ENCODE results near the gene CPNE6.
"Not testable (repeated sequence)": the region's sequence is repeated elsewhere in the genome, so short reads cannot be mapped to it uniquely, and the experiment has no call there.

The CPNE6 gene

DNA sequence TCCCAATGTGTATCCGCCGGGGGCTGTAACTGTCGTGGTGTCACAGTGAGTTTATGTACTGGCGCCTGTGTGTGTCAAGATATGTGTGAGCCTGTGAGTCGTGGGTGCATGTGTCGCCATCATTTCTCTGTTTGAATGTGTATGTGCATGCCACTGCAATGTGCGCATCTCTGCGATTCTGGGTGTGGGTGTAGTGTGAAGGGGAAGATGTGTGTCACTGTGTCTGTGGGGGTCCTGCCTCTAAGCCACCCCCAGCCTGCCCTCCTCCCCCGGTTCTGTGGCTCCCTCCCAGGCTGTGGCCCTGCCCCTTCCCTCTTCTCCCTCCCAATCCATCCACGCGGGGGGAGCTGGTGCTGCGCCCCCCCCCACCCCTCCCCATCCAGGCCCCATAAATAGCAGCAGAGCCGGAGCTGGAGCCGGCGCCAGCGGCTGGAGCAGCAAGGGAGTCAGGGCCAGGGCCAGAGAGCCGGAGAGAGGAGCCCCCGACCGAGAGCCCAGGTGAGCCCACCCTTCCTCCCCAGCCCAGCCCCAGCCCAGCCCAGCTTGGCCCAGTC, at the start of gene CPNE6:
TSS of gene CPNE6 (plus strand) at position 419 of the 554 bp plus-strand sequence. CDS start 1,375 bp downstream, outside the sequence.
- peak; percentile 73 for DNase-seq

DNA sequence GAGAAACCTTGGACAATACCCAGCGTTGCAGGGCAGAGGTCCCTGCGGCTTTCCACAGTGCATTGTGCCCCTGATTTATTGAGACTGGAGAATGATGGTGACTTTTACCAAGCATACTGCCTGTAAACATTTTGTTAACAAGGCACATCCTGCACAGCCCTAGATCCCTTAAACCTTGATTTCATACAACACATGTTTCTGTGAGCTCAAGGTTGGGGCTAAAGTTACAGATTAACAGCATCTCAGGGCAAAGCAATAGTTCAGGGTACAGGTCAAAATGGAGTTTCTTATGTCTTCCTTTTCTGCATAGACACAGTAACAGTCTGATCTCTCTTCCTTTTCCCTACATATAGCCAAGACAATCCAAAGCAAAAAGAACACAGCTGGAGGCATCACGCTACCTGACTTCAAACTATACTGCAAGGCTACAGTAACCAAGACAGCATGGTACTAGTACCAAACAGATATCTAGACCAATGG, 46.4 kb upstream of the CPNE6 start:
- DNase-seq, result not testable (repeated sequence)

DNA sequence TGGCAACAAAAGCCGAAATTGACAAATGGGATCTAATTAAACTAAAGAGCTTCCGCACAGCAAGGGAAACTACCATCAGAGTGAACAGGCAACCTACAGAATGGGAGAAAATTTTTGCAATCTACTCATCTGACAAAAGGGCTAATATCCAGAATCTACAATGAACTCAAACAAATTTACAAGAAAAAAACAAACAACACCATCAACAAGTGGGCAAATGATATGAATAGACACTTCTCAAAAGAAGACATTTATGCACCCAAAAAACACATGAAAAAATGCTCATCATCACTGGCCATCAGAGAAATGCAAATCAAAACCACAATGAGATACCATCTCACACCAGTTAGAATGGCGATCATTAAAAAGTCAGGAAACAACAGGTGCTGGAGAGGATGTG, 41.7 kb upstream of the CPNE6 start:
- DNase-seq, result not testable (repeated sequence)

DNA sequence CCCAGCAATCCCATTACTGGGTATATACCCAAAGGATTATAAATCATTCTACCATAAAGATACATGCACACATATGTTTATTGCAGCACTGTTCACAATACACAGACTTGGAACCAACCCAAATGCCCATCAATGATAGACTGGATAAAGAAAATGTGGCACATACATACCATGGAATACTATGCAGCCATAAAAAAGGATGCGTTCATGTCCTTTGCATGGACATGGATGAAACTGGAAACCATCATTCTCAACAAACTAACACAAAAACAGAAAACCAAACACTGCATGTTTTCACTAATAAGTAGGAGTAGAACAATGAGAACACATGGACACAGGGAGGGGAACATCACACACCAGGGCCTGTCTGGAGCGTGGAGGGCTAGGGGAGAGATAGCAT, 40.0 kb upstream of the CPNE6 start:
- not testable (repeated sequence) for DNase-seq

DNA sequence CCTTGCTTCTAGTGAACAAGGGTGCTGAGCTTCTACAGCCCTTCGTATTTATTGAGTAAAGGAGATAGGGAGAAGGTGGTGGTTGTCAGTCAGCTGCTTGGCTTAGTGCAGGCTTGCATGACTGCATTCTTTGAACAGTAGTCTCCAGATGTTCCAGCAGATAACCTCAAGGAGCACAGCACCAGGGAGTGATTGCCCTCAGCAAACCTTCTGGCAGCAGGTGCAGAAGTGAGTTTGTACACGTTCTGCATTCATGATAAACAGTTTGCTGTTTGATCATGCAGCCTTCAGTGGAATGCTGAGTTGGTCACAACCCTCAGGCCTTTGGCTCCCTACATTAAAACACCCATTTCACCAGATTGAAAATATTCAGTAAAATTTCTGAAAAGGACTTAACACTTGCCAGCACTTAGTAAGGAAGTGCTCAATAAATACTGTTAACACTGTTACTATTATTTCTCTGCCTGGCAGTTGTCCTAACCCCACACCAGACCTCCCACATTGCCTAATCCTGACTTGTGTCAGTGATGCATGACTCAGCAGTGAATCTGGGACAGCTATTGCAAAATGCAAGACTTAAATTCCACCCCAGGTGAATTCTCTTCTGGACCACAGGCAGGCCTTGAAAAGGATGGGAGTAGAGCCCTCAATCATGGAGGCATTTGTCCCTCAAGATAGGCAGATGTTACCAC, 38.5 kb upstream of the CPNE6 start:
- DNase-seq, result no peak

DNA sequence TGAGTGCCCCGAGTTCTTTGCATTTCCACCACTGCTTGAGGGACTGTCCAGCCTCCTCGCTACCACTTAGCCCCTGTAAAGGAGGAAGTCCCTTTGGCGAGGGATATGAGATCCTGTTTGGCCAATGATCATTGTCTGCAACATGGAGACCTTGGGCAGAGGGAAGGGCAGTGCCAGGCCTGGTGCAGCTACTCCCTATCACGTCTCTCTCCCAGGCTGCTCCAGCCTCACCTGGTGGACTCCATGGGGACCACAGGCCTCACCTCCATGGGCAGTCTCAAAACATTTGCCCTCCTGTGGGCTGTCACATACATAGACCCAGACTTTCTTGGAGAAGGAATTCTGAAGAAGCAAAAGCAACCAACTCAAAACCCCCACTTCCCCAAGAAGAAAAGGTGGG, 35.6 kb upstream of the CPNE6 start:
- DNase-seq, result not testable (repeated sequence)

DNA sequence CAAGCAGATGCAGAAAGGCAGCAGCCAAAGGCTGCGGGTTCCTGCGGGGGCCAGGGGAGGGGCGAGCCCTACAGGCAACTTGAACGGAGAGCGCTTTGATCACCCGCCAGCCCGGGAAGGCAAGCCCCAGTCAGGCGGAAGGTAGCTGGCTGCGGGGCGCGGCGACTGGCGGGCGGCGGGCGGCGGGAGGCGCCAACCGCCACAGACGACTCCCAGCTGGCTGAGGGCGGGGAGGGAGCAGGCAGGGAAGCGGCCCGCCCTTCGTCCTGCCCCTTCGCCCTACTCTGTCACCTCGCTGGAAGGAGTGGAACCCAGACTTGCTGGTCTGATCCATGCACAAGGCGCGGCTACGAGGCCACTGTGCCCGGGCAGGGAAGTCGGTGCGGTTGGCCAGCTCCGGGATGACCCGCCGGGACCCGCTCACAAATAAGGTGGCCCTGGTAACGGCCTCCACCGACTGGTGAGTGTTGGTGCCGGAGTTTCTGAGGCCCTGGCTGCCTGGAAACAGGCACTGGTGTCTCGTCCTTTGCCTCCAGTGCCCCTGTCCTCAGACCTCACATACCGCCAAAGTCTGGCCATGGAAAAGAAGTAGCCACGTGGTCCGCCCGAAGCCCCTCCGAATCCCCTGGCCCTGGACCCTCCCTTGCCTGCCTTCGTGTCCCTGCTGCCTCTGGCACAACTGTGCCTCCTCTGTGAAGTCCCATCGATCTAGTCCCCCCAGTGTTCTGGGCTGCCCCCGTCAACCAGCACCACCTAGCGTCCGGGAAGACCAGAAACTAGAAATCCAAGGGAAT, 35.0 kb upstream of the CPNE6 start:
- DNase-seq, result peak; percentile 85

DNA sequence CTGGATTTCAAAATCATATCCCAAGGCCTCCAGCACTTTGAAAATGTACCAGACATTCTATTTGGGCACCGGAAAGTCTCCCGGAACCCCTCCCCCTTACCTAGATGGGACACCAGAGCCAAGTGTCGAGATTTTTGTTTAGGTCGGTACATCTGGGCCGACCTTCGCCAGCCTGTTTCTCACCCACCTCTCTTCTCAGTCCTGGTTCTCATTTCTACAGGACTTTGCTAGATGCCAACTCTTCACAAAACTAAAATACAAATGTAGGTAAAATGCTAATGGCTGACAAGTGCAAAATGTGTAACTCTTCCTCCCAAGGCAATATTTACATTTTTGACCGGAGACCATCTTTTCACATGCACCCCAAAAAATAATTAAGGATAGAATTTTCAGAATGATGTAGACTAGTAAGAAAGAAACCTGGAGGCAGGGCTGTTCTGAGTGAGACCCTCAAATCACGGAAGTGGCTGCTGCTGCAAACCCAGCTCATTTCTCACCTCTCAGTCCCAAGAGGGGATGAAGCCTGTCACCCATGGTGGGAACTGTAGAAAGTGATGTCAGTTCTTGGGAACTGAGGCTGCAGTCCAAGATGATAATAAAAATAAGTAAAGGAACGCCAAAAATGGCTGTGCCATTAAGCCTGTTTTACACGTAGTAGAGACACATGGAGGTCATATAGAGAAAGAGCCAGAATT, 34.3 kb upstream of the CPNE6 start:
- DNase-seq, result not testable (repeated sequence)

DNA sequence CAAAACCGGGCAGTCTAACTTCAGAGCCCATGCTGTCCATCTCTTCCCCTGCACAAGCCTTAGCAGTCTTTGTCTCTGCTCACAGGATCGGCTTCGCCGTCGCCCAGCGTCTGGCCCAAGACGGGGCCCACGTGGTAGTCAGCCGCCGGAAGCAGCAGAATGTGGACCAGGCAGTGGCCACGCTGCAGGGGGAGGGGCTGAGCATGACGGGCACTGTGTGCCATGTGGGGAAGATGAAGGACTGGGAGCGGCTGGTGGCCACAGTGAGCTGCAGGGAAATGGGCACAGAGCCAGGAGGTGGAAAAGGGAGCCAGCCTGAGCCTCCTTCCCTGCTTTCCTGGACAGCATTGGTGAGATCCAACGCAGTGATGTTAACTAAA, 33.7 kb upstream of the CPNE6 start:
- DNase-seq, result no peak

DNA sequence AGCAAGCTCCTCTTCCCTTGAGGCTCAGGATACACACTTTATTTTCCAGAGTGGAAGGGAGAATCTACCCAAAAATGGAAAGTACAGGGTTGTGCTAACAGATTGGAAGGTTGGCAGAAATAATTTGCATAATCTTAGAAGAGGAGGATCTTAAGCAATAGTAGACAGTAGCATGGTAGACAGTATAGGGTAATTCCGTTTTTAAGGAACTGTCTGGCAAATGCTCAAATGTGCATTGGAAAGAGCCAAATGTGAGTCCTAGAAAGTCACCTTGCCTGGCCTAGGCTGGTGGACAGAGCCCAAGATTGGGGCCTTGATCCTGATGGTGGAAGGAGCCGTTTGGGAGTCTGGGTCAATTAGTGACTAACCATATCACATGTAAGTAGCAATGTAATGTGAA, 32.7 kb upstream of the CPNE6 start:
- DNase-seq, result no peak

DNA sequence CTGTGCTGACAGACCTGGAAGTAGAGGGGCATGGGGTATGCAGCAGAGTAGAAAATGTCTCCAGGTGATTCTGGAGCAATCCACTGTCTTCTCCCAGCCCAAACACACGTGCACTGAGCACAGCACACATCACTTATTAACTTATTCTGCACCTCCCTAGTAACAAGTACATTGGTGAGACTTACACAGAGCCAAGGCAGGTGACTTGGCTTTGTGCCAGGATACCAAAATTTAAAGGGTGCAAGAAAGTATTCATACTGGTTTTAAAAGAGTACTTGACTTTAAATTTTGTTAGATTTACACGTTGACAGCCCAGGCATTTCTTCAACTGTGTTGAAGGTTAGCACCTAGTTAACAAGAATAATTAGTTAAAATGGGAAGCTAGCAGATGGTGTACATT, 30.7 kb upstream of the CPNE6 start:
- DNase-seq, result no peak

DNA sequence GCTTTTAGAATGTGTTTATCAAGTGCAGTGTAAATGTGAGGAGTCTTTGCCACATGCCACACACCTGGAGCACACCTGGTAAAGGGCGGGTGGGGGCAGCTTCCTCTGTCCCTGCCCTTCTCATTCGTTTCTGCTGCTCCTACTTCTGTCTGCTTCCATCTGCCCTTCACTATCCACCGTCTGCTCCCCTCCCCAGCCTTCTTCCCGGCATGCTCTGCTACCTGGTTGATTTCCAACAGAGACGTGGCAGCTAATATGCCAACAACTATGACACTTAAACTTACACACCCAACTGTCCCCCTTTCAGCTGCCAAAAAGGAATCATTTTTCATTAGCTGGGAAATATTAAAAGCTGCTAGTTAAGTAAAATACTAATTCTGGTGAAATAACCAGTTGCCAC, 28.6 kb upstream of the CPNE6 start:
- DNase-seq, result no peak

DNA sequence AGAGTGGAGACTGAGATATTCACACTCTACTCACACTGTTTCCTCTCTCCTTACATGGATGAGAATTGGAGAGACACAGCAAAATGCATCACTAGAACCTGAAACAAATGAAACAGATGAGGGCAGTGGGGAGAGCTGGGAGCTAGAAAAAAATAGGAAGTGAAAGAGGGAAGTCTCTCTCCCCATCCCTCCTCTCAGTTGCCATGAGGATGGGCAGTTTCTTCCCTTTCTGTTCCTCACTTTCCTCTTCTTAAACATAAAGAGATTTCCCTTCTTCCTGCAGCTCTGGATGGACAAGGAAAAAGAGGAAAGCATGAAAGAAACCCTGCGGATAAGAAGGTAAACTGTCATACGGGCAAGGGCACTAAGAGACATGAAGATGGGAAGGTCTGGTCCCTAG, 22.4 kb upstream of the CPNE6 start:
- not testable (repeated sequence) for DNase-seq

DNA sequence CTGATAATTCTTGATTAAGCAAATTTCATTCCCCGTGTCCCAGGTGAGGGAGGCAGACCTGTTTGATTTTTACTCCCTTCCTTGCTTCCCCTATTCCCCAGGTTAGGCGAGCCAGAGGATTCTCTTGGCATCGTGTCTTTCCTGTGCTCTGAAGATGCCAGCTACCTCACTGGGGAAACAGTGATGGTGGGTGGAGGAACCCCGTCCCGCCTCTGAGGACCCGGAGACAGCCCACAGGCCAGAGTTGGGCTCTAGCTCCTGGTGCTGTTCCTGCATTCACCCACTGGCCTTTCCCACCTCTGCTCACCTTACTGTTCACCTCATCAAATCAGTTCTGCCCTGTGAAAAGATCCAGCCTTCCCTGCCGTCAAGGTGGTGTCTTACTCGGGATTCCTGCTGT, 20.6 kb upstream of the CPNE6 start:
- DNase-seq, result not testable (repeated sequence)

DNA sequence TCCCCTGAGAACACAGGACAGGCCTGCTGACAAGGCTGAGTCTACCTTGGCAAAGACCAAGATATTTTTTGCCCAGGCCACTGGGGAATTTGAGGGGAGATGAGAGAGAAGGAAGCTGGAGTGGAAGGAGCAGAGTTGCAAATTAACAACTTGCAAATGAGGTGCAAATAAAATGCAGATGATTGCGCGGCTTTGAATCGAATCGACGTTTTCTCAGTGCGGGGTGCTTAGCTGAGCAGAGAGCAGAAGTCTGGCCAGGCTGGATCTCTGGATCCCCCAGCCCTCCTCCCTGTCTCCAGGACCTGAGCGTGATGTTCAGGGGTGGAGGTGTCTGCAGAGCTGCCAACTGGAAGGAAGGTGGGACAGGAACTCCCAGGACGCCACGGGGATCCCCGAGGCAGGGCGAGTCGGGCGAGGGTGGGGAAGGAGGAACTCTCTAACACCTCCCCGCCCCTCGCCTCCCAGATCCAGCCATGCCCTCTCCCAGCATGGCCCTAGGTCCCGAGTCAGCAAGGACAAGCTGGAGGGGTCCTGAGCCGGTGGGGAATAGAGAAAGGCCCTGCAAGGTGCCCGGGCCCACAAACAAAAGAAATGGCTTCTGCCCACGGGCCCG, 20.1 kb upstream of the CPNE6 start:
- no peak for DNase-seq

DNA sequence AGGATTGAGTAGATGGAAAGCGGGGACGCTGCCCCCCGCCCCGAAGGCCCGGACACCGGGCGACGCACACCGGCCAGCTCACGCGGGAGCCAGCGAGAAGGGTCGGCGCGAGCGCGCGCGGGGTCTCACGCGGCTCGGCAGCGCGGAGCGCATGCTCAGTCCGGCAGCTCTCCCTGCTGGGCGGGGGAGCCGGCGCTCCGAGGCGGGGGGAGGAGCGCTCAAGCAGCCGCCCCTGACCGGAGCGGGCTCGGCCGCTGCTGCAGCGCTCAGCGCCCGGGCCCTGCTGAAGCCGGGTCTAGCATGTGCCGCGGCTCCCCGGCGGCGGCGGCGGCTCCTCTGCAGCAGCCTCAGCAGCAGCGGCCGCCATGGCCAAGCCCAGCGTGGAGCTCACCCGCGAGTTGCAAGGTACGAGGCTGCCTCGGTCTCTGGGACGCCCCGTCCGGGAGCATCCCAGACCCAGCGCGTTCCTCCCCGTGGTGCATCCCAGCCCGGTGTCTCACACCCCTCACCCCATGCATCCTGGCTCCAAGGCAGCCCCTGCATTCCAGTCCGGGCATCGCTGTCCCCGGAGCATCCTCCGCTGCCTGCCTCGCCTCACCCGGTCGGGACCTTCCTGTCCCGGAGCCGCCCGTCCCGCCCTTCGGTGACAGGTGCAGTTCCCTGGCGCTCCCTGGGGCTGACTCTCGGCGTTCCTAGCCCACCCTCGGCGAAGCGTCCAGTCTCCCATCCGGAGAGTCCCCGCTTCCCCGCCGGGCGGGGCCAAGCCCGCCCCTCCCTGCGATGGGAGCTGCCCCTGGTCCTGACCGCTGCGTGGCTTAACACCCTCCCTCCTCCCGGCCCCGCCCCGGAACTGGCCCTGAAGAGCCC, 19.3 kb upstream of the CPNE6 start, which contains the start of gene CARMIL3:
TSS of gene CARMIL3 (plus strand) at position 221 of the 867 bp plus-strand sequence. CDS start at position 366, 145 bp downstream.
- DNase-seq, result peak; percentile 86

DNA sequence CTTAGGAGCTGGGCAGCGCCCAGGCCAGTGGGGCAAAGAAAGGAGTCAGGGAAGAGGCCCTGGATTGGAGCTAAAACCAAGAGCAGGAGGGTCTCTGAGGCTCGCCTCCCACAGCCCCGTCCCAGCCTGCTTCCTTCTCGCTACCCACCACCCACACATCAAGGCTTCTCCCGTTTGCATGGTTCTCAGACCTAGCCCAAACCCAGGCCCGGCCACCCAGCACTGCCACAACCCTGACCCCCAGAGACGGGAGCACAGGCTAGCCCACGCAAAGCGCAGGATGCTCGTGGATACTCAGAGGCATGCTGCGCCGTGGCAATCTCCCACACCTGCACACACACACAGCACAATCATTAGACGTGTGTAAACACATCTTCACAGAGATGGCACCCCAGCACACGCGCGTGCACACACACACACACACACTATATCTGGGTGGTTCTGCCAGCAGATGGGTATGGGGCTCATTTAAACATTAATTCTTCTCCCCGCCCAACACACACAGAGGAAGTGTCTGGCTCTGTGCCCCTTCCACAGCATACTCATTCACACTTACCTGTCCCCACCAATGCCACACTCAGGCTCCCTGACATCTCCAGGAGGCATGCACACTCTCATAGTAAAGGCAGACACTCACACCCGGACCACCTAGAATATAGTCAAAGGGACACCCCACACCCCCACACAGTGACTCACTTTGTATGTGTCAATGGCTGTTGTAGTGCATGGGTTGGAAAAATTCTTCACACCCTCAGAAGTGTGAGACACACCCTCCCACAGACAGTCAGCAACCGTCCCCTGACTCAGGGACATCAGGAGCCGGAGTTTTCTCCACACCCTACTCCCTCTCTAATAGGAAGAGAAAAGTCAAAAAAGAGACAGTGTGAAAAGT, 18.5 kb upstream of the CPNE6 start:
- peak; percentile 85 for DNase-seq

DNA sequence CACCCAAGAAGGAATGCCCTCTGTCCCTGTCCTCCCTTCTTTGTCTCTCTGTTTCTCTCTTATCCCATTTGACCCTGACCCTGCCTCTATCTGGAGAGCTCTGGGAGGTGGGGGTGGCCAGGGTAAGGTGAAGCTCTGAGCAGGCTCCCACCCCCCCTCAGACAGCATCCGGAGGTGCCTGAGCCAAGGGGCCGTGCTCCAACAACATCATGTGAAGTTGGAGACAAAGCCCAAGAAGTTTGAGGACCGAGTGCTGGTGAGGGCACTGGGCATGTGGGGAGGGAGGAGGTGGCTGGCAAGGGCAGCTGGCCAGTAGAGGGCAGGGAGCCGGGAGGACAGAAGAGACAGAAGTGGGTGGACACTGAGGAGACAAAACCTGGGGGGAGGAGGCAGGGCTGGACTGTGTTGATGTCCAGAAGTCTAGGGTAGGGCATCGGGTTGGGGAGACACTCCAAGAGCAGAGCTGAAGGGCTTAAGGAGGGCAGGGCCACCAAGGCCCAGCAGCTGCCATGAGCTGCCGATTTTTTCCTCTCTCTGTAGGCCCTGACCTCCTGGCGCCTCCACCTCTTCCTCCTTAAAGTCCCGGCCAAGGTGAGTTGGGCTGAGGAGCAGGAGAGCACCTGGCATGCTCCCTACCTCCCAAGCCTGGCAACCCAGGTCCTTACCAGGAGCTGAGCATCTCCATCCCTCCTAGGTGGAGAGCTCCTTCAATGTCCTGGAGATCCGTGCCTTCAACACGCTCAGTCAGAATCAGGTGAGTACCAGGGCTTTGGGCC, 17.6 kb upstream of the CPNE6 start:
- peak; percentile 74 for DNase-seq

DNA sequence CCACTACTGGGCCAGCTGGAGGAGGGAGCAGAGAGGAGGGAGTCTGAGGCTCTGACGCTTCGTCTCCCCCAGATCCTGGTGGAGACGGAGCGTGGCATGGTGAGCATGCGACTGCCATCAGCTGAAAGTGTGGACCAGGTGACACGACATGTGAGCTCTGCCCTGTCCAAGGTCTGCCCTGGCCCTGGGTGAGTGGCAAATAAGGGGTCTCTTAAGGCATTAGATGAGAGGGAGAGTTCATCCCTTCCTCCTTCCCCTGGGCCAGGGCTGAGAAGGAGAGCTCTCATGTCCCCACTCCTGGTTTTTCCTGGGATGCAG, 17.1 kb upstream of the CPNE6 start:
- no peak for DNase-seq

DNA sequence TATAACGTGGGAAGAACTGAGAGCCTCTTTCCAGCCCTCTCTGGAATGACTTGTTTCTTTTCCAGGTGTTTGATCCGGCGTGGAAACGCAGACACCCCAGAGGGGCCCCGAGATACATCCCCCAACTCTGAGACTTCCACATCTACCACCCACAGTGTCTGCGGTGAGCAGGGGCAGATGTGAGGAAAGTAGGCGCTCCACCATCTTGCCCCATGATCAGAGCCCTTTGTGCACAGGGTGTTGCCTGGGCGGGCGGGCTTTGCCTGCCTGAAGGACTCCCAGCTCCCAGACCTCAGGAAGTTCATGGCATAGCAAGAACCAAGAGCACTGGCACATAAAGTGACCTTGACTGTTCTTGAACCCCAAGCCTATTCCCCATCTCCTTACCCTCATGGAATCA, 16.7 kb upstream of the CPNE6 start:
- DNase-seq, result no peak
